Activated CD8-positive, alpha-beta memory T cell treated with anti-CD3 and anti-CD28 coated beads, Interleukin-2, amount 50 U/mL, for 24 hours (primary cell): Measurements from ENCODE around the gene LTK.

ENCODE experiments used
- DNase-seq: peaks from one replicate; pipeline ENCODE4 v3.0.0-alpha.2; 2020; ENCODE audit errors: extremely low read depth

The LTK gene

GRCh38 chr15:41498657-41499056 is 15.0 kb downstream of the LTK start:
- no peak for DNase-seq

DNA sequence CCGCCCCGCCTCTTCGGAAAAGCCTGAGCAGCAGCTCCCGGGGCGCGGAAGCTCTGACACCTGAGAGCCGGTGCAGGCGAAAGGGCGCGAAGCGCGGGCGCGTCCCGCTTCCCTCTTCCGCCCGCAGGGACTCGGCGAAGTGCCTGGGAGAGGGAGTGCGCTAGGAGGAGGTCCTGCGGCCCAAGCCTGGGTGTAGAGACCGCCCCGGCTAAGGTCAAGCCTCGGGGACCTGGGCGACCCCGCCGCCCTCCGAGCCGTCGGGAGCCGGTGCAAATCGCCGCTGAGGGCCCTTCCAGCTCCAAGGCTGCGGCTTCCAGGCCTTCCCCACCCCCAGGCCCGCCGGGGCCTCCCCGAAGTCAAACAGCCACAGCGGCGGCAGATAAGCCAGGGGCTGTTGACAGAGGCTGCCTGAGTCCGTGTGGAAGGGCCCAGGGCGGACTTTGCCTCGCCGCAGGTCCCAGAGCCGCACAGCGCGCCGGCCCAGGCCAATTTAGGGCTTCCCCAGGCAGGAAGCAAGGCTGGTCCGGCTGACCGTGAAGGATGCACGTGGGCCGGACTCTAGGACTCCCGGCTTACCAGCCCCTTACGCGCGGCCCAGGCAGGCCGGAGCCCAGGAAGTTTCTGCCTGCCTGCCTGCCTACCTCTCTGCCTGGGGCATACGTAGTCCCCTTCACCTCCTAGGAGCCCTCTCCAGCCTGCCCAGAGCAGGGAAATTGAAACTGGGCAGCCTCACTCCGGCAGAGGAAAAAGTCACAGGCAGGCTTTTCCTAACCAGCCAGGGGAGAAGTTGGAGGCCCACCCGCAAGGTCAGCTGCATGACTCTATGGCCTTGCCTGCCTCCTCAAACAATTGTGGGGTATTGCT is 17.7 kb downstream of the LTK start:
- DNase-seq = no peak

DNA sequence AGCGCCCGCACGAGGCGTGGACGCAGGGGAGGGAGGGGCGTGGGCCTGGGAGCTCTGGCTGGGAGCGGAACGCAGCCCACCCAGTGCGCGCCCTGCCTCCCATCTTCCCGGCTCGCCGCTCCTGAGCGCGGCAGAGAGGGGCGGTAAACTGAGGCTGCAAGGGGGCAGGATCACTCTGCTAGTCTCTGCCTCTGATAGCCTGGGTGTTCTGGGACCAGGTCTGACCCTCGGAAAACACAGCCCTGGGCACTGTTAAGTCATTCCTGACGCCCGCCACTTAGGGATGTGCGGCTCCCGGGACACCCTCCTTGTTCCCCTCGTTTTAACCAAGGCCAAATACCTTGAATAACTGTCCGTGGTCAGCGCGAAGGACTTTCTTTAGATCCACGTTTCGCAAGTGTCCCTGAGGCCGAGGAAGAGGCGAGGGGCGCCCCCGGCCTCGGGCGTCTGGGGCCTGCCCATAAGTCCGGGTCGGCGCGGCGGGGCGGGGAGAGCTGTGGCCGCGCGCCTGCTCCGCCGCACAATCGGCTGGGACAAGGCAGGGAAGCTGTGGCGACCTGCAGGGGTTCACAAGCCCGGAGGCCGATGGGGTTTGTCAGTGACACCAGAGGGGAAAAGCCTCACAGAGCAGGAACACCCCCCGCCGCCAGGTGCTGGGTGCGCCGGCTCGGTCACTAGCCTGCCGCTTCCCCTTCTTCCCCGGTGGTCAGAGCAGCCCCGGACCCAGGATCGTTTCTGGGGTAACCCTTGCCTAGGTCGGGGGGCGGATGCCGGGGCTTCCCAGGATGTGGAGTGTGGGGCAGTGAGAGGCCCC is 18.5 kb downstream of the LTK start:
- DNase-seq = no peak

- no peak for DNase-seq
Measured at GRCh38 chr15:41494190-41494921, 19.3 kb downstream of the LTK start.

- DNase-seq = no peak
Measured at GRCh38 chr15:41493902-41494189, 19.8 kb downstream of the LTK start.

DNA sequence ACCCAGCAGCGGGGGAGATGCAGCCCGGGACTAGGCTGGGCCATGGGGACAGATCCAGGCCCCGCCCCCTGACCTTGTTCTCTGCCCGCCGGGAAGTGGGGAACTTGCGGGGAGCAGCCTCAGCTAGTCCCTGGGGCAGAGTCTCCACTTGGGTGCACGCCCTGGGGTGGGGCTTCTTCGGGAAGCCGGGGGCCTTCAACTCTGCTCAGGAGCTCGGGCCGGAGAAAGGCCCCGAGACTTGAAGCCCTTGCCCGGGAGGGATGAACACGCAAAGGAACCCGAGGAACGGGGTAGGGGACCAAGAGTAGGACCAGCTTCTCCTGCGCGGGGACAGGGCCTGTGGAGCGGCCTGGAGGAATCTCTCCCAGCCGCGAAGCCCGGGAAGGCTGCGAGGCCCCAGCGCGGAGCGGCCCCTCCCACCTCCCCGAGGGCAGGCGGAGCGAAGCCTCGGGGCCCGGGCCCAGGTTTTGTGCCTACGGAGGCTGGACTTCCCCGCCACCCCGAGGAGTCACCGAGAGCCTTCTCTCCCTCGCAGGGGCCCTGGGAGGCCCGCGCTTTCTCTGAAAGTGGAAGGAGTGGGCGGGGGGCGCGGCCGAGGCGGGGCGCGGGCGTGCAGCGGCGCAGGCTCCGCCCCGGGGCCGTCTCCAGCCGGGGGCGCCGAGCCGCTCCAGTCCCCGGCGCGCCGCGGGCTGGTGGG is 20.3 kb downstream of the LTK start, which contains the start of gene ITPKA:
Gene ITPKA, plus strand, starts transcription at position 670 of the 697 bp plus-strand sequence. CDS start 54 bp downstream, outside the sequence.
- DNase-seq = peak; percentile 68

DNA sequence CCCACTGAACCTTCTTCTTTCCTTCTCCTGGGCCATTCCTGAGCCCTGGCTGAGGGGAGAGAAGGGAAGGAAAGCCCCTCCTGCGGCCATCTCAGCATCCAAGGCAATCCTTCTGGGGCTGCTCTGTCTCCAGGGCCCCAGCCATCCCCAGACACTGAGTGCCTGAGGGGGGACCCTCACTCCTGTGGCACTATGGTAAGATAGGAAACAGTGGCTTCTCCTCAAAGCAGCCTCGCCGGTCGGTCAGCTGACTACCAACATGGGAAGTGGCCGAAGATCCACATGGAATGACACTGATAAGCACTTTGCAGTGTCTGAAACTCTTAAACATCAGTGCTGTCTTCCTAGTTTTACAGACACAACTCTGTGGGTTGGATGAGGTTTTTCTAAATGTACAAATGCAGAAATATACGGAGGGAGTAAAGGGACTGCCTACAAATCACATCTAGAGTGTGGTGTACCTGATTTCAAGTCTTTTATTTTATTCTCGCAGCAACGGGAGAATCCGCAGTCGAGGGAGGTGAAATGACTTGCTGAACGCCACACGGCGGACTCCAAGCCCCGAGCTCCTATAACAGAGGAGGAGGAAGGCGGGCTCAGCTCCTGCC is 20.9 kb downstream of the LTK start:
- DNase-seq = no peak

- no peak for DNase-seq
Measured at GRCh38 chr15:41491889-41492288, 21.7 kb downstream of the LTK start.

- no peak for DNase-seq
Measured at GRCh38 chr15:41490355-41490754, 23.3 kb downstream of the LTK start.

GRCh38 chr15:41489641-41490040 is 24.0 kb downstream of the LTK start:
- no peak for DNase-seq

GRCh38 chr15:41487802-41488201 is 25.8 kb downstream of the LTK start:
- DNase-seq = no peak

DNA sequence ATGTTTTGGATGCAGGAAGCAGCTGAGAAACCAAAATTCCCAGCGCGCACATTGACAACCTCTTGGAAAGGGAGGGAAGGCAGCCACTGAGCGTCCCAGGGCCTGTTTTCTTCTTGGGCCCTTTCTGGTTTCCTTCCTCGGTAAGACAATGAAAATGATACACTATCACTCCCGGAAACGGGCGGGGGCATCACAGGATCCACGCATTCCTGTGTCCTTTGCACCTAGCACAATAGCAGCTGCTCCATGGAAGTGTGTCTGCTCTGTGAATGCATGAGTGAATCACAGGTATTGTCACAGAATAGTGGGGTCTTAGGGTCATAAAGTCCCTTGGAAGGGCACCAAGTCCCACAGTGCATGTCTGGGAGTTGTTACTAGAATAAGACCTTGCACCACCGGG is 26.2 kb downstream of the LTK start:
- no peak for DNase-seq

DNA sequence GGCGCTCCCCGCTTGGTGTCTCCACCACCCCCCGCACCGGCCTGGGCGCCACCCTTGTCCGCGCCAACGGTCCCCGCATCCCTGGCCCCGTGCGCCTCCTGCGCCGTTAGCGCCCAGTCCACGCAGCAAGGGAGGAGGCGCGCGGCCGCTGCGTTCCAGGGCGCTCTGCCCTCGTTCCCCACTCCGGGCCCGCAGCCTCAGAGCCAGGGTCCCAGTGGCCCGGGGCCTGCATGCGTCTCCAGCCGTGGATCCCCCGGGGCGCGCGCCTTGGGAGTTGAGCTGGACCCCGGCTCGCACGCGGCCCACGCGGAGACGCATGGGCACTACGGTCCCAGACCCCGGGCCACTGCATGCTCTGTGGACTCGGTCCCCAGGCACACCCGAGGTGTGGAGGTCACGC is 27.3 kb downstream of the LTK start:
- DNase-seq = no peak

DNA sequence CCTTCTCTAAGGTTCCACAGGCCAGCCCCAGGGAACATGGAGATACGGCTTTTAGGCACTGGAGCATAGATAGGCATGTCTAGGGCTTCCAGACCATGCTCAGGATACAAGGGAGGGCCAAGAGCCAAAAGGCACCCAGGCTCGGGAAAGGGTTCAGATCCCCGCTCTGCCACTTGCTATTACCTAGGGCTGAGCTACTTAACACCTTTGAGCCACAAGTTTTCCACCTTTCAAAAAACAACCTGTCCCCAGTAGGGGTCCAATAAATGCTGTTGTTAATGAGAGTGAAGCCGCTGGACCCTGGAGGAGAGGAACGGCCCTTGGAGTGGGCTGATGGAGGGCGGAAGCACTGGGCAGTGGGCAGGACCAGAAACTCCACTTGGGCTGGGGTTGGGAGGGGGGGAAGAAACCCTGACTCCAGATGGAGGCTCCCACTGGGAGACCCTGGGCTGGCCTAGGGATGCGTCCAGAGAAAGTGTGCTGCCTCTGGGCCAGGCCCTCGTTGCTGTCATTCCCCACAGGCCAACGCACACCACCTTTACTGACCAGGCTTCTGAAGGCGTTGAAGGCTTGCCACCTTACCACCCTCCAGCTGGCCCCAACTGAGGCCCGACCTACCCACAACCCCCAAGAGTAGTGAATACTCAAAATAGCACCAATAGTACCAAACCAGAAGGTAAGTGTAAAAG is 28.5 kb downstream of the LTK start:
- no peak for DNase-seq

- no peak for DNase-seq
Measured at GRCh38 chr15:41483519-41483918, 30.1 kb downstream of the LTK start.

DNA sequence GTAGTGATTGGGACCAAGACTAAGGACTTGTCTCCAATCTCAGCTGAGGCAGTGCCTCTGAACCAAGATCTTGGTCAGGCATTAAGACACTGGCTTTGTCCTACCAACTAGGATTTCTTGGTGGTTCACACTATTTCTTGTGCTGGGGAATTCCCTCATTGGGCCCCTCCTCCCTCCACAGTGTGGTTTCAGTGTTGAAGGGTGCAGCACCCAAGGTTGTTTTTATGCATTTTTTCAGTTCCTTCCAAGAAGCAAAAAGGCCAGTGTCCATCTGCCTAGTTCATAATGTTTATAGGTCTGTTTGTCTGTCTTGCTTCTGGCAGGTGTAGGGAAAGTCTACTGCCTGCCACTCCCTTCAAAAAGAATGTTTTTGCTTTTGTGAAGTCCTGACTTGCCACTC is 30.5 kb downstream of the LTK start:
- no peak for DNase-seq

GRCh38 chr15:41482110-41482877 is 31.3 kb downstream of the LTK start:
- DNase-seq = no peak

- no peak for DNase-seq
Measured at GRCh38 chr15:41480396-41481140, 33.1 kb downstream of the LTK start.

DNA sequence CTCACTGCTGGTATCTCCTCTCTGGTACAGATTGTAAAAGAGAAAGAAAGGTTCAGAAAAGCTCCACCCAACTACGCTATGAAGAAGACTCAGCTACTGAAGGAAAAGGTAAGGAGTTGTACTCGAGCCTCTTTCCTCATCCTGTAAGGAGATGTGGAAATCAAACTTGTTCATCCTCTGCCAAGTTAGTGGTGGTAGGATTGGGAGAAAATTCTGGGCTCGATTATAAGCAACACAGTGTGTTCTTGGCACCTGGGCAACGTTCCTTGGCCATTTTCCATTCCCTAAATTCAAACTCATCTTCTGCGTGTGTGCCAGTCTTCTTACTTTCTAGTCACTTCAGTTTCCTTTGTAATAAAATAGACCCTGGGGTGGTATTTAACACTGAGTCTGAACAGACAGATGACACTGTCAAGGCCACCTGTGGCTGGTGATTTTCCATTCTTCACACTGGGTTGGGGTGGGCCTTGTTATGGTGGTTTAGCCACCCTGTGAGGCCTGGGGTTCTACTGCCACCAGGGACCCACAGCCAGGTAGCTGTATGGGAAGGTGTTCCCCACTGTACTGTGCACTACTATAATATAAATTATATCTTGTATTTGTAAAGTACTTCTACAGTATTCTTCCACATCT is 37.1 kb downstream of the LTK start:
- no peak for DNase-seq
